Measurements from ENCODE around the gene AFF3.
A peak's percentile ranks its signal among the peaks of the same experiment; 100 is the strongest.

Gene AFF3

DNA sequence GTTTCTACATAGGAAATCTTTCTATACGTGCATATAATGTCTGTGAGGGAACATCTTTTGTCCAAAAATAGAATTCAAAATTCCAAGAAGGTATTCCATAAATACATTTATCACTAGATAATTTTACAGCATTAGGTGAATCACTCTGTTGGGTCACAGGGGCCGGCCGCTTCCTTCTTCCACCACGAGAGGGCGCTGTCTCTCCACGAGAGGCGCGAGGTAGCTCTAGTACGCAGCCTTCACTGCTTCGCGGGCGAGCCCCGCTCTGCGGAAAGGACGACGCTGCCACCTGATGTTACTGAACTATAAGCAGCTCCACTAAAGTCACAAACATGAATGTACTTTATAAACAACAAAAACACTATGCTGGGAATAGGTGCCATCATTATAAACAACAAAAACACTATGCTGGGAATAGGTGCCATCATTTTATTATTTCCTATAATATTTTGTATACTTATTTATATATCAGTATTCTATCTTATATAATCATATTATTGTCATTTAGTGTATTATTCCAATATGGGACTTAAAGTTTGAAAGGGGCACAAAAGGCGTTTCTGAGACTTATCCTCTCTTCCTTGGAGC is 583.2 kb downstream of the AFF3 start:
- no peak overlapping the region for H3K27ac Mint-ChIP-seq

DNA sequence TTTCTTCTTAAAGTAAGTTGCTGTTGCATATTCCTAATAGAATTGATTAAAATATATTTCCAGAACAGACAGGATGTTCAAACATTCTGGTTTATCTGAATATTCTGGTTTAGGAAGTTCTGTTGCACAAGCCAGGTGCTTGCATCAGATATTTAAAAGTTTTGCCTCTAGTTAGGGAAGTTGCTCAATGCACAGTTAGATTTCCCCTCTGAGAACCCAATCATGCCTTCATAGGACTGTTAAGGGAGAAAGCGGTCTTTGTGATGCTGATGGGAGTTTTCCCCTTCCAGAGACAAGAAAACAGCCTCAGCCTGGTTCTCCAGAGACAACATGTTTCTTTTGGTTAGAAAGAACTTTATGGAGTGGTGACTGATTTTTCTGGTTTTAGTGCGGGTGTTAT is 587.0 kb downstream of the AFF3 start:
- DNase-seq = no peak
- no peak overlapping the region for H3K4me3 Mint-ChIP-seq
- H3K4me1 Mint-ChIP-seq = peaks cover 13% of the 10 kb centered on the region
- TF ChIP-seq, protein P1, sequence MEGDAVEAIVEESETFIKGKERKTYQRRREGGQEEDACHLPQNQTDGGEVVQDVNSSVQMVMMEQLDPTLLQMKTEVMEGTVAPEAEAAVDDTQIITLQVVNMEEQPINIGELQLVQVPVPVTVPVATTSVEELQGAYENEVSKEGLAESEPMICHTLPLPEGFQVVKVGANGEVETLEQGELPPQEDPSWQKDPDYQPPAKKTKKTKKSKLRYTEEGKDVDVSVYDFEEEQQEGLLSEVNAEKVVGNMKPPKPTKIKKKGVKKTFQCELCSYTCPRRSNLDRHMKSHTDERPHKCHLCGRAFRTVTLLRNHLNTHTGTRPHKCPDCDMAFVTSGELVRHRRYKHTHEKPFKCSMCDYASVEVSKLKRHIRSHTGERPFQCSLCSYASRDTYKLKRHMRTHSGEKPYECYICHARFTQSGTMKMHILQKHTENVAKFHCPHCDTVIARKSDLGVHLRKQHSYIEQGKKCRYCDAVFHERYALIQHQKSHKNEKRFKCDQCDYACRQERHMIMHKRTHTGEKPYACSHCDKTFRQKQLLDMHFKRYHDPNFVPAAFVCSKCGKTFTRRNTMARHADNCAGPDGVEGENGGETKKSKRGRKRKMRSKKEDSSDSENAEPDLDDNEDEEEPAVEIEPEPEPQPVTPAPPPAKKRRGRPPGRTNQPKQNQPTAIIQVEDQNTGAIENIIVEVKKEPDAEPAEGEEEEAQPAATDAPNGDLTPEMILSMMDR (IDR thresholded peaks at IDR 0.05) = no peak
- H3K27ac Mint-ChIP-seq = no peak overlapping the region
- no peaks in the 10 kb centered on the region for H3K9me3 Mint-ChIP-seq
- peaks cover 16% of the 10 kb centered on the region for H3K27me3 Mint-ChIP-seq (ENCODE audit: low read depth, poor library complexity)
- H3K36me3 Mint-ChIP-seq (ENCODE audit: low read depth) = peaks cover 79% of the 10 kb centered on the region

More for the DNA sequence above, 583.2 kb downstream of the AFF3 start:
- H3K4me3 Mint-ChIP-seq = no peak overlapping the region
- DNase-seq = peak; percentile 95
- TF ChIP-seq, protein P1 (IDR thresholded peaks at IDR 0.05) = peak; percentile 100
- peaks cover 16% of the 10 kb centered on the region for H3K27me3 Mint-ChIP-seq (ENCODE audit: low read depth, poor library complexity)
- H3K36me3 Mint-ChIP-seq (ENCODE audit: low read depth) = peaks cover 63% of the 10 kb centered on the region
- peaks cover 29% of the 10 kb centered on the region for H3K4me1 Mint-ChIP-seq
- H3K9me3 Mint-ChIP-seq = no peaks in the 10 kb centered on the region

DNA sequence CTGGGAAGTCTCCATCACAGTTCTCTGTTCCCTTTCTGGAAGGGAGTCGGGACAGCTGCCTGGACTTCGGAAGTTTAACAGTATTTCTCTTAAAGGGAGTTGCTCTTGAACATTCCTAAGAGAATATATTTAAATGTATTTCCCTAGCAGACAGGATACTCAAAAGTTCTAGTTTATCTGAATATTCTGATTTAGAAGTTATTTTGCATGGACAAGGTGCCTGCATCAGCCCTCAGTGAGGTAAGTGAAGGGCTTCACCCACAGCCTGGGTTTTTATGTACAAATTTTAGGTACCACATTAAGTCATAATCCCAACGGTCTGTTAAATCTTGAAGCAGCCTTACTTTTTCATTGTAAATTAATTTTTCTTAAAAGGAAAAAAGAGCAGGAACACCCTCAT is 587.5 kb downstream of the AFF3 start:
- H3K4me1 Mint-ChIP-seq = peaks cover 13% of the 10 kb centered on the region
- TF ChIP-seq, protein P1 (IDR thresholded peaks at IDR 0.05) = no peak
- DNase-seq = no peak
- no peak overlapping the region for H3K27ac Mint-ChIP-seq
- peaks cover 84% of the 10 kb centered on the region for H3K36me3 Mint-ChIP-seq (ENCODE audit: low read depth)
- H3K4me3 Mint-ChIP-seq = no peak overlapping the region
- no peaks in the 10 kb centered on the region for H3K9me3 Mint-ChIP-seq
- peaks cover 14% of the 10 kb centered on the region for H3K27me3 Mint-ChIP-seq (ENCODE audit: low read depth, poor library complexity)

DNA sequence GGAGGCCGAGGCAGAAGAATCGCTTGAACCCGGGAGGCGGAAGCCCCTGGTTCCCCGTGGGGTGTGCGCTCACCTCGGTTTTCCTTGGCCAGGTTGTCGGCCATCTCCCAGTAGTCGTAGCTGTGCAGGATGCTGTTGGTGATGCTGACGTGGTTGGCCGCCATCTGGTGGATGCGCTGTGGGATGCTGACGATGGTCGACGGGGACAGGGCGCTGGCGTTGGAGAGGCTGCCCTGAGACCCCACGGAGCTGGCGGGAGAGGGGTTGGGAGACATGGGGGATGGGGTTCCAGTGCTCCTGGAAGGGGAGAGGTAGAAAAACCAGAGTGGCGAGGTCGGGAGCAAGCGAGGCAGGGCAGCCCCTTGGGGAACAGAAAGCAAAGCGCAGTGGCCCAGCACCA is 588.2 kb downstream of the AFF3 start:
- peak; percentile 8 for DNase-seq
- H3K27ac Mint-ChIP-seq = no peak overlapping the region
- no peak overlapping the region for H3K4me3 Mint-ChIP-seq
- peaks cover 13% of the 10 kb centered on the region for H3K27me3 Mint-ChIP-seq (ENCODE audit: low read depth, poor library complexity)
- TF ChIP-seq, protein P1 (IDR thresholded peaks at IDR 0.05) = no peak
- H3K36me3 Mint-ChIP-seq (ENCODE audit: low read depth) = peaks cover 90% of the 10 kb centered on the region
- H3K4me1 Mint-ChIP-seq = peaks cover 7% of the 10 kb centered on the region
- no peaks in the 10 kb centered on the region for H3K9me3 Mint-ChIP-seq

DNA sequence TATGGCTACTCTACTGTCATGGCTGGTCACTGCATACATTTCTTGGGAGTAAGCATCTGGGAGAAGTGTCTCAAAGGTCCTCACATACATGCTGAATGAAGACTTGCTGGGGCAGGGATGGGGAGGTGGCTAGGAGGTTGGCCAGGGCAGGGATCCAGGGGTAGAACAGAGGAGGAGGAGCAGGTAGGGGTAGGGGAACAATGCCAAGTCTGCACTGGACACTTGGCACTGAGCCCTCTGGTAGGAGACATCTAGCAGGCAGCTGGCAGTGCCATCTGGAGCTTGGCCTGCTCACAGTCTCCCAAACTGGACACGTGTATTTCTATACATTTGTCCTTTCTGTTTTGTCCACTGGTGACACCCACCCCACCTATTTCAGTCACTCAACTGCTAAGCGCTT is 589.9 kb downstream of the AFF3 start:
- no peaks in the 10 kb centered on the region for H3K9me3 Mint-ChIP-seq
- no peak overlapping the region for H3K27ac Mint-ChIP-seq
- TF ChIP-seq, protein P1 (IDR thresholded peaks at IDR 0.05) = no peak
- no peak for DNase-seq
- H3K4me1 Mint-ChIP-seq = no peaks in the 10 kb centered on the region
- no peak overlapping the region for H3K4me3 Mint-ChIP-seq
- peaks cover 90% of the 10 kb centered on the region for H3K36me3 Mint-ChIP-seq (ENCODE audit: low read depth)
- H3K27me3 Mint-ChIP-seq (ENCODE audit: low read depth, poor library complexity) = peaks cover 12% of the 10 kb centered on the region

DNA sequence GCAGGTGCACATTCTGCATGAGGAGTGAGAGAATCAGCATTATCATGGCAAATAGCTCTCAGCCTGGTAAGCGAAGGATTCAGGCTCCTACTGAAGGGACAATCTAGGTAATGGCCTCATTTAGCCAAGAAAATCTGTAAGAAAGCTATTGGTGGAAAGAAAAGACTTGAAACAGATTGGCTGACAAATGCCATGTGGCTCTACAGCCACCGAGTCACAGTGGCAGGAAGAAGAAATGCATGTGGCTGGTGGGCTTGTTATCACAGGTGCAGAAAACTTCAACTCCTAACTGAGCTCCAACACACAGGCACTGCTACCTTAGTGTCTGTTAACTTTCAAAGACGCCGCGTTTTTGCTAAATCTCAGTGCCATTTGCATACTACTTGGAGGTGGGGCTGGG is 592.0 kb downstream of the AFF3 start:
- no peak overlapping the region for H3K4me3 Mint-ChIP-seq
- DNase-seq = no peak
- H3K27ac Mint-ChIP-seq = no peak overlapping the region
- peaks cover 91% of the 10 kb centered on the region for H3K36me3 Mint-ChIP-seq (ENCODE audit: low read depth)
- peaks cover 6% of the 10 kb centered on the region for H3K27me3 Mint-ChIP-seq (ENCODE audit: low read depth, poor library complexity)
- no peaks in the 10 kb centered on the region for H3K4me1 Mint-ChIP-seq
- TF ChIP-seq, protein P1 (IDR thresholded peaks at IDR 0.05) = no peak
- H3K9me3 Mint-ChIP-seq = no peaks in the 10 kb centered on the region
